Lower lobe of right lung (tissue), 2 donors: ENCODE data around the gene MBOAT1. TPM values are rescaled to one million over a fixed set of nuclear protein-coding genes. Genes with fewer than 3 reads are reported as not detected.
A peak's percentile ranks its signal among the peaks of the same experiment; 100 is the strongest.

Experiments used
- ATAC-seq, 2 donors: fragments of 200-7000 bp; cut with Tn5 transposase; one replicate each; pipeline ENCODE4 v1.9.1; 2020 to 2022; ENCODE audit warnings: mild to moderate bottlenecking in 2 of 2, moderate library complexity in 2 of 2
- DNase-seq: peaks from one replicate; pipeline ENCODE4 v3.0.0-alpha.2; 2020
- H3K27ac ChIP-seq: fragments of 200-600 bp; one replicate; pipeline ENCODE4 v1.8.0; 2022
- H3K27me3 ChIP-seq: fragments of 200-600 bp; one replicate; pipeline ENCODE4 v1.8.0; 2022; ENCODE audit warnings: low read depth
- H3K36me3 ChIP-seq: fragments of 200-600 bp; one replicate; pipeline ENCODE4 v1.8.0; 2022; ENCODE audit warnings: mild to moderate bottlenecking
- H3K4me1 ChIP-seq: fragments of 200-600 bp; one replicate; pipeline ENCODE4 v1.8.0; 2022
- H3K4me3 ChIP-seq: fragments of 200-600 bp; one replicate; pipeline ENCODE4 v1.8.0; 2022; ENCODE audit warnings: mild to moderate bottlenecking
- H3K9me3 ChIP-seq: fragments of 200-600 bp; one replicate; pipeline ENCODE4 v1.8.0; 2022
- intact Hi-C: fragments of 100-400 bp; cut with DNase I; formaldehyde crosslinking; loops from one replicate; pipeline ENCODE4 v1.11.0; 2022
- total RNA-seq: library from RNA; stranded (reverse); fragmentation: NEBNext Ultra II Directional; extraction: Animal tissue kit (Norgen Biotek cat#: 25700); gene quantifications from one replicate; pipeline ENCODE4 v1.2.1, GENCODE V29; 2021
- TF ChIP-seq, protein P1 (sequence below): fragments of 200-600 bp; IDR thresholded peaks from one replicate; pipeline ENCODE4 v1.8.0; 2022; ENCODE audit warnings: antibody characterized with exemption, mild to moderate bottlenecking
- donor health status: DM: no; HTN: yes; CAD: no; lungs with severe emphysema.

Gene MBOAT1
- total RNA-seq, 1 donor from 2014 or later, result 13.1 TPM

DNA sequence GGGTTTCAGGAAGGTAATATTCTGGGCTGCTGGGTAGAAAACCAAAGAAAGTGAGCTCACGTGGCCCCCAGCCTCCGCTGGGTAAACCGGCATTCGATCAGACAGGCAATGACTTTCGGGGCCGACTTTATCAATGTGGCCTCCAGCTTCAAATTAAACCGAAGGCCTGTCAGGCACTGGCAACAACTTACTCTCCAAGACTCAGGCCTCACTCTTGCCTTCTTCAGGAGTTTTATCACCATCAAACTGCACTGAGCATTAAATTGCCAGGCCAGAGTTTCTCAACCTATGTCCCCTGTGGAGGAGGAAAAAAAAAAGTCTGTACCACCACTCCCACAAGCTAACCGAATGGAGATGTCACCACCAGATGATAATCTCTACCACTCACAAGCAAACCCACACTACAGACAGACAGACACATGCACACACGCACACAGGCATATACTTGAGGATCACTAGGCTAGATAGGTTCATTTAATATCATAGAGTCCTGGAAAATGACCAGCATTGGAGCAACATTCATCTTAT lies 1.1 kb upstream of the MBOAT1 start:
- Histone ChIP-seq H3K4me1 (peaks cover 35% of the 10 kb centered on the region), H3K9me3 (no peaks in the 10 kb centered on the region), H3K27ac (peak overlapping the region; percentile 89), H3K4me3 (peak overlapping the region; percentile 83), H3K27me3 (no peaks in the 10 kb centered on the region), H3K36me3 (no peaks in the 10 kb centered on the region)
- TF ChIP-seq, protein P1, sequence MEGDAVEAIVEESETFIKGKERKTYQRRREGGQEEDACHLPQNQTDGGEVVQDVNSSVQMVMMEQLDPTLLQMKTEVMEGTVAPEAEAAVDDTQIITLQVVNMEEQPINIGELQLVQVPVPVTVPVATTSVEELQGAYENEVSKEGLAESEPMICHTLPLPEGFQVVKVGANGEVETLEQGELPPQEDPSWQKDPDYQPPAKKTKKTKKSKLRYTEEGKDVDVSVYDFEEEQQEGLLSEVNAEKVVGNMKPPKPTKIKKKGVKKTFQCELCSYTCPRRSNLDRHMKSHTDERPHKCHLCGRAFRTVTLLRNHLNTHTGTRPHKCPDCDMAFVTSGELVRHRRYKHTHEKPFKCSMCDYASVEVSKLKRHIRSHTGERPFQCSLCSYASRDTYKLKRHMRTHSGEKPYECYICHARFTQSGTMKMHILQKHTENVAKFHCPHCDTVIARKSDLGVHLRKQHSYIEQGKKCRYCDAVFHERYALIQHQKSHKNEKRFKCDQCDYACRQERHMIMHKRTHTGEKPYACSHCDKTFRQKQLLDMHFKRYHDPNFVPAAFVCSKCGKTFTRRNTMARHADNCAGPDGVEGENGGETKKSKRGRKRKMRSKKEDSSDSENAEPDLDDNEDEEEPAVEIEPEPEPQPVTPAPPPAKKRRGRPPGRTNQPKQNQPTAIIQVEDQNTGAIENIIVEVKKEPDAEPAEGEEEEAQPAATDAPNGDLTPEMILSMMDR, result no peak
- DNase-seq (no peak), ATAC-seq (no peak)
- intact Hi-C loops, result no loop called here

DNA sequence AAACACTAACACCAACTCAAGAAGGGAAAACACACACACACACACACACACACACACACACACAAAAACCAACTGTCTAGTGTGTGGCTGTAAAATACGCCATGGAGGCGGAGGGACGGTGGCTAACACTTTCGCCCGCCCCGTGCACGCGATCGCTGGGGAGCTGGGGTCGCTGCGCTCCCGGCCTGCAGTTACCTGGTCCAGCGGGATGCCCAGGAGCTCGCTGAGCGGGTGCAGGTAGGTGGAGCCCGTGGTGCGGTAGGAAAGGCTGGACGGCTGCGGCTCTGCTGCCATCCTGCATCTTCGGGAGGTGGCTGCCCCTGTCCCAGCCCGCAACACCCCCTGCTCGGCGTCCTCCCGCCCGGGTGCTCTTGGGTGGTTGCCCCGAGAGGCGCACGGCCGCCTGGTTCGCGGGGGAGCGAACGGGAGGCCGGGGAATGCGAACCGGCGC lies 303 bp downstream of the MBOAT1 start:
- Histone ChIP-seq H3K9me3 (no peaks in the 10 kb centered on the region), H3K36me3 (no peaks in the 10 kb centered on the region), H3K4me1 (peaks cover 40% of the 10 kb centered on the region), H3K27ac (peak overlapping the region; percentile 89), H3K4me3 (peak overlapping the region; percentile 83), H3K27me3 (no peaks in the 10 kb centered on the region)
- TF ChIP-seq, protein P1, result no peak
- DNase-seq (no peak), ATAC-seq (peak; percentile 55 to 68)
- intact Hi-C loops, result no loop called here

DNA sequence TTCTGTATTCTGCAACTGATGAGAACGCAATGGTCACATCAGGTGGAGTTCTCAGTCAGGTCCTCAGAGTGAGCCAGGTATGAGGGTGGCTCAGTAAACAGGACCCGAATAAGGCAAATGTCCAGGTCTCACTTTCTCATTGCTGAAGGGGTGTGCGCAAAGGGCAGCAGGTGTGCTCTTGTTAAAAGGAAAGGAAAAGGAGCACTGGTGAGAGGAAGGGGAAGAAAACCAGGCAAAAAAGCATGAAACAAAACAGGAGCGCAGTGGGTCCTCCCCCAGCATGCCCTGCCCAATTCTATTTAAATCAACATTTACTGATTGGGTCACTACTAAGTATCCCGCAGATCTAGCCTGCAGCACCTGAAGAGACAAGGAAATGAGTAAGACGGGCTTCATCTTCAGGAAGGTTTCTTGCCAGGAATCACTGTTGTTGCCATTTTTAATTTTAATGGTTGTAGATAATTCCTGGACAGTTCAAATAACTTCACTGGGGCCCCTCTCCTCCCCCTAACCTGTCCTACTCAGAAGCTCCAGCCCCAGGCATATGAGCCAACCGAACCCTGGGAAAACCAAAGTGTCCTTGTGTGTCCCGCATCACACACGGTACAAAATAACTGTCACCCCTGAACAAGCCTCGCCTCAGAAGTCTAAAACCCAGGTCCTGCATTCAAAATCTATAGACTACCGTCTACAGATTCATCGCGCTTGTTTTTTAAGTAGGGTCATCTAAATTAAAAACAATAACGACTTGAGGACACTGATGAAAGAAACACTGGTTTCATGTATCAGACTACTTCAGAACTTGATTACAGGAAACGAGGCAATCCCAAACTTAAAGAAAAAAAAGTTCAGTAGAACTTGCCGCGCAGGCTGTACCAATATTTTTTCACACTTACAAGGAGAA lies 980 bp downstream of the MBOAT1 start:
- DNase-seq, result no peak
- peak; percentile 19 to 51 for ATAC-seq

DNA sequence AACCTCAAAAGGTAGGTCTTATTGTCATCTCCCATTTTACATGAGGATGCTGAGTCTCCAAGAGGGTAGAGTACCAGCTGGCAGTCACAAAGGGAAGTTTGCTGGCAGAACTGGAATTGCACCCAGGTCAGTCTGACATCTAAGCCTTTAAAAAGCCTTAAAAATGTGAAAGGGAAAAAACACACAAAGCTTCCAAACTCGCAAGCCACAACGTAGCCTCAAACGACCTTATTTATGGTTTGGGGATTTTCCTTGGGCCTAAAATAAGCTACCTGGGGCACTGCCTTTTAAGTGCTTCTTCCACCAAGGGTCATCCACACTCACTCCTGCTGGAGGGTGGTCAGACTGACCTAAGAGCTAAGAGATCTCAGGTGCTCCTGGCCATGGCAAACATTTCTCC lies 2.1 kb downstream of the MBOAT1 start:
- ATAC-seq (no peak), DNase-seq (no peak)
- TF ChIP-seq, protein P1, result no peak
- Histone ChIP-seq H3K36me3 (no peaks in the 10 kb centered on the region), H3K27ac (no peak overlapping the region), H3K4me1 (peaks cover 55% of the 10 kb centered on the region), H3K9me3 (no peaks in the 10 kb centered on the region), H3K27me3 (no peaks in the 10 kb centered on the region), H3K4me3 (no peak overlapping the region)
- intact Hi-C loops, result no loop called here

More for the DNA sequence above, 980 bp downstream of the MBOAT1 start:
- Histone ChIP-seq H3K27ac (peak overlapping the region; percentile 89), H3K27me3 (no peaks in the 10 kb centered on the region), H3K4me3 (peak overlapping the region; percentile 83), H3K36me3 (no peaks in the 10 kb centered on the region), H3K9me3 (no peaks in the 10 kb centered on the region), H3K4me1 (peaks cover 47% of the 10 kb centered on the region)
- intact Hi-C loops, result no loop called here
- TF ChIP-seq, protein P1, result no peak

DNA sequence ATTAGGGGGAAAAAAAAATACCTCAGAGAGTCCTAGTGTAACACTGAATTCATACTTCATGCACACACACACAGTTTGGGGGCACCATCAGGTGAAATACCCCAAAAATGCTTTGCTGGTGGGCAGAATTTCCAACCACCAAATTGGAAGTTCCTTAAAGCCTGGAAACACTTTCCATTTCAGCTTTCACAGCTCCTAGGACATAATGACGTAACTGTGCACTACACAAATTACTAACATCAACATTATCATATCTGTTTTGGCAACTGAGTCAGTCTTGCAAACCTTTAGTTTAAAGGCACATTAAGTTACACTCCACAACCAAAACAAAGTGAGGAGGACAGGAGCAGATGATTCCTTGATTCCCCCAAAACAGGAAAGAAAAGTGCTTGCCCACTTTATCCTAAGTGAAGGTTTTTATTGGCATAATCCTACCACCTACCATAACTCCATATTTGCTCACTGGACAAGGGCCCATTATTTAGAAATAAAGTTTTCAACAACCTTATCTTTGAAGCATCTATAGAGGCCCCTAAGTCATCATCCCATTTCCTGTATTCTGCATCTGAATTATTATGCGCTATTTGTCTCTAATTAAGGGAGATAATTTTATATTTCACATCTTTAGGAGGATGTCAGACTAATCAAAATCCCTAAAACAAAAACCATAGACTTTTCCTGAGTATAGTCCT lies 3.4 kb downstream of the MBOAT1 start:
- no peaks in the 10 kb centered on the region for H3K36me3 ChIP-seq
- DNase-seq, result no peak
- H3K27ac ChIP-seq, result no peak overlapping the region
- intact Hi-C loops, result no loop called here
- ATAC-seq, result no peak
- no peaks in the 10 kb centered on the region for H3K27me3 ChIP-seq
- H3K4me1 ChIP-seq, result peaks cover 61% of the 10 kb centered on the region
- TF ChIP-seq, protein P1, result no peak
- no peak overlapping the region for H3K4me3 ChIP-seq
- H3K9me3 ChIP-seq, result no peaks in the 10 kb centered on the region
